K562 (cell line): Measurements from ENCODE around the gene EIF5. TPM values are rescaled to one million over a fixed set of nuclear protein-coding genes. Genes with fewer than 3 reads are reported as not detected.
A peak's percentile ranks its signal among the peaks of the same experiment; 100 is the strongest.

ENCODE experiments used
- BRD4 ChIP-seq: fragments of 200-600 bp; sonication (generic); IDR thresholded peaks from 2 replicates; pipeline ENCODE4 v1.6.1; 2017; ENCODE audit warnings: inconsistent platforms
- CCNT2 ChIP-seq: IDR thresholded peaks from 2 replicates; pipeline ENCODE4 v1.6.1; 2011; ENCODE audit warnings: borderline replicate concordance, low read depth, mild to moderate bottlenecking, moderate library complexity, mixed read lengths, low read length; ENCODE audit not compliant: insufficient read length; ENCODE audit errors: extremely low read depth
- CTCF ChIP-seq, 3 experiments: IDR thresholded peaks in 2 of 3; conservative IDR thresholded peaks in 1 of 3; 2 replicates each; pipeline ENCODE4 v1.5.1; 2011 to 2012; ENCODE audit warnings: low read length in 3 of 3, mild to moderate bottlenecking in 3 of 3, control low read depth in 2 of 3, improper control_type of control experiment in 1 of 3, inconsistent platforms in 1 of 3, low read depth in 1 of 3, mixed read lengths in 1 of 3, moderate library complexity in 1 of 3; ENCODE audit not compliant: insufficient read depth in 2 of 3
- EGR1 ChIP-seq: fragments of 450-650 bp; conservative IDR thresholded peaks from 2 replicates; pipeline ENCODE4 v1.6.1; 2017; ENCODE audit warnings: mild to moderate bottlenecking
- EHMT2 ChIP-seq: fragments of 450-650 bp; IDR thresholded peaks from 2 replicates; pipeline ENCODE4 v1.6.1; 2018; ENCODE audit warnings: antibody characterized with exemption
- FUS ChIP-seq: fragments of 200-400 bp; formaldehyde crosslinking; optimal IDR thresholded peaks from 2 replicates; pipeline ENCODE3; 2017; ENCODE audit warnings: low read depth, low read length
- HDGF ChIP-seq: fragments of 450-650 bp; IDR thresholded peaks from 2 replicates; pipeline ENCODE4 v1.6.1; 2016
- KAT2B ChIP-seq: IDR thresholded peaks from one replicate; pipeline ENCODE4 v1.6.1; 2012; ENCODE audit warnings: low read depth, mild to moderate bottlenecking, control low read depth, inconsistent platforms, low read length, moderate library complexity
- KAT8 ChIP-seq: fragments of 450-650 bp; IDR thresholded peaks from 2 replicates; pipeline ENCODE4 v1.6.1; 2016; ENCODE audit warnings: low read depth, mild to moderate bottlenecking
- MTA1 ChIP-seq: fragments of 450-650 bp; IDR thresholded peaks from 2 replicates; pipeline ENCODE4 v1.6.1; 2017; ENCODE audit warnings: borderline replicate concordance
- MYC ChIP-seq, 2 experiments: fragments of 250-450 bp in 1 of 2; sonication (Bioruptor Pico) in 1 of 2; IDR thresholded peaks; 2 replicates each; pipeline versions ENCODE4 v1.5.1 to v1.6.1; 2012 to 2021; ENCODE audit warnings: low read depth in 2 of 2, borderline replicate concordance in 1 of 2, improper control_type of control experiment in 1 of 2, low read length in 1 of 2, mild to moderate bottlenecking in 1 of 2, moderate library complexity in 1 of 2
- MYNN ChIP-seq, 2 experiments: sonication (generic); formaldehyde crosslinking in 1 of 2; IDR thresholded peaks; 2 replicates each; pipeline versions ENCODE4 v1.5.0 to v1.6.1; 2016 to 2020; ENCODE audit warnings: antibody characterized with exemption in 1 of 2, missing genetic modification reagents in 1 of 2
- NR3C1 ChIP-seq: sonication (generic); formaldehyde crosslinking; IDR thresholded peaks from 2 replicates; pipeline ENCODE4 v1.8.1; 2022; ENCODE audit warnings: missing genetic modification reagents
- PCBP1 ChIP-seq: fragments of 200-400 bp; formaldehyde crosslinking; IDR thresholded peaks from 2 replicates; pipeline ENCODE4 v1.6.1; 2018; ENCODE audit warnings: mild to moderate bottlenecking, low read depth, low read length; ENCODE audit not compliant: poor library complexity, severe bottlenecking
- RBM14 ChIP-seq: fragments of 200-400 bp; formaldehyde crosslinking; IDR thresholded peaks from 2 replicates; pipeline ENCODE4 v1.6.1; 2018; ENCODE audit warnings: low read depth, mild to moderate bottlenecking, low read length, moderate library complexity, borderline replicate concordance; ENCODE audit not compliant: insufficient read depth
- RHOXF2B ChIP-seq: fragments of 250-450 bp; sonication (Bioruptor Pico); conservative IDR thresholded peaks from 2 replicates; pipeline ENCODE4 v1.5.1; 2021
- RNF219 ChIP-seq: fragments of 250-450 bp; sonication (Bioruptor Pico); IDR thresholded peaks from 2 replicates; pipeline ENCODE4 v1.5.0; 2022; ENCODE audit warnings: mild to moderate bottlenecking
- SETDB1 ChIP-seq: IDR thresholded peaks from one replicate; pipeline ENCODE4 v1.6.1; 2012; ENCODE audit warnings: low read length, control low read depth, inconsistent platforms
- ZNF274 ChIP-seq: IDR thresholded peaks from 2 replicates; pipeline ENCODE4 v1.6.1; 2011; ENCODE audit warnings: low read depth, mild to moderate bottlenecking, low read length, moderate library complexity, borderline replicate concordance
- ZNF589 ChIP-seq: fragments of 200-800 bp; sonication (Bioruptor generic); IDR thresholded peaks from 2 replicates; pipeline ENCODE4 v1.6.1; 2016; ENCODE audit warnings: low read depth, missing genetic modification characterization, missing compliant biosample characterization
- polyA plus RNA-seq, 8 experiments: library from polyadenylated mRNA; depleted of rRNA in 4 of 8; stranded (reverse) in 5 of 8; unstranded in 3 of 8; fragments of >200 nt; fragmentation: Nextera tagmentation in 2 of 8; fragmentation: Illumina TruSeq in 1 of 8; extraction: Ambion mirVana in 2 of 8; extraction: Trizol in 1 of 8; gene quantifications; 2 replicates each; pipeline versions ENCODE4 v1.2.1 to v1.2.3, GENCODE V29; 2011 to 2014; ENCODE audit warnings: inconsistent platforms in 1 of 8, missing spikeins in 1 of 8
- total RNA-seq, 7 experiments: library from RNA; depleted of rRNA in 6 of 7; stranded (reverse); fragments of >200 nt in 6 of 7; fragmentation: Illumina TruSeq in 2 of 7; extraction: Trizol in 2 of 7; gene quantifications; 2 replicates each; pipeline versions ENCODE4 v1.2.1 to v1.2.3, GENCODE V29; 2011 to 2021; ENCODE audit warnings: low replicate concordance in 1 of 7

The EIF5 gene
- total and polyA plus RNA-seq, 9 of the 15 experiments (the other 6 are each of a cell fraction or from before 2014, with no cell fraction given): 92.7 to 442 (median 190) TPM

GRCh38 chr14:103391048-103391447 is 57.0 kb downstream of the EIF5 start (continued):
- TF ChIP-seq CTCF (IDR thresholded peaks at IDR 0.05 in 2 of 3, conservative IDR thresholded peaks at IDR 0.05 in 1 of 3; ENCODE audit: insufficient read depth in 2 of 3, low read depth in 1 of 3, low read length in 3 of 3) (peak; percentile 75 to 92 (median 83)), CCNT2 (no peak), HDGF (no peak), EGR1 (no peak), KAT2B (no peak), MTA1 (no peak), ZNF274 (no peak), NR3C1 (CRISPR knock-in tag) (no peak), RHOXF2B (CRISPR knock-in tag) (no peak), FUS (no peak), RNF219 (CRISPR knock-in tag) (no peak), PCBP1 (no peak), KAT8 (no peak), BRD4 (no peak), ZNF589 (CRISPR knock-in tag) (no peak), EHMT2 (no peak), MYC (IDR thresholded peaks at IDR 0.05; ENCODE audit: low read depth, low read length) (no peak), MYC (CRISPR knock-in tag; IDR thresholded peaks at IDR 0.05; ENCODE audit: borderline replicate concordance, low read depth) (no peak), MYNN (IDR thresholded peaks at IDR 0.05) (no peak), MYNN (CRISPR knock-in tag; IDR thresholded peaks at IDR 0.05) (no peak), RBM14 (no peak), SETDB1 (no peak)
